ENCODE results near the gene TFF3. TPM values are rescaled to one million over a fixed set of nuclear protein-coding genes. Genes with fewer than 3 reads are reported as not detected.

Gene TFF3
- total RNA-seq, 1 donor from 2014 or later = 46.1 TPM

DNA sequence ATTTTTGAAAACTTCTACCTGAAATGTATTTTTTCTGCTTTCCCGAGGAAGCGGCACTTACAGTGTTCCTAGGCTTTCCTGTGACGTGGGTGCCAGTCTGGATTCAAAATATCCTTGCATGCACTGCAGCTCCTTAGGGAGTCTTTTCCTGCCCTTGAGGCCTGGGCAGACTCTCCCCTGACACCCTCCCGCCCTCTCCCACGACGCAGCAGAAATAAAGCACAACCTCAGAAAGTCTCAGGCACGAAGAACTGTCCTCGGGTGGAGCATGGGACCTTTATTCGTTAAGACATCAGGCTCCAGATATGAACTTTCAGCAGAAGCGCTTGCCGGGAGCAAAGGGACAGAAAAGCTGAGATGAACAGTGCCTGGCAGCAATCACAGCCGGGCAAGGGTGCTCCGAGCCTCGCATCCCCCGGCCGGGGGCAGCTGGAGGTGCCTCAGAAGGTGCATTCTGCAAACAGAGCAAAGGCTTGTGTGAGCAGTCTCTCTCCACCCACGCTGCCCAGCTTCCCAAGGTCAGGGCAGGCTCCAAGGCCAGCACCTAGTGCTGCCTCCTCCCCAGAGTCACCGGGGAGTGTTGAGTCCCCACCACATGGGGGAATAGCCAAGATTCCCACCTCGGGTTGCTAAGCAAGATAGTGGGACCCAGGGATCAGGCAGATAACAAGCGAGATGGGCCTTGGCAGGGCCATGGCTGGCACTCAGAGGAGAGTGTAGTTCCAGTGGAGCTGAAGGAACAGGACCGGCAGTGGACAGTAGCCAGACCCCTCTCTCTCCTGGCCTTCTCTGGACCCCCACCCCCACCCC lies 3.2 kb downstream of the TFF3 start:
- TF ChIP-seq, protein P1, sequence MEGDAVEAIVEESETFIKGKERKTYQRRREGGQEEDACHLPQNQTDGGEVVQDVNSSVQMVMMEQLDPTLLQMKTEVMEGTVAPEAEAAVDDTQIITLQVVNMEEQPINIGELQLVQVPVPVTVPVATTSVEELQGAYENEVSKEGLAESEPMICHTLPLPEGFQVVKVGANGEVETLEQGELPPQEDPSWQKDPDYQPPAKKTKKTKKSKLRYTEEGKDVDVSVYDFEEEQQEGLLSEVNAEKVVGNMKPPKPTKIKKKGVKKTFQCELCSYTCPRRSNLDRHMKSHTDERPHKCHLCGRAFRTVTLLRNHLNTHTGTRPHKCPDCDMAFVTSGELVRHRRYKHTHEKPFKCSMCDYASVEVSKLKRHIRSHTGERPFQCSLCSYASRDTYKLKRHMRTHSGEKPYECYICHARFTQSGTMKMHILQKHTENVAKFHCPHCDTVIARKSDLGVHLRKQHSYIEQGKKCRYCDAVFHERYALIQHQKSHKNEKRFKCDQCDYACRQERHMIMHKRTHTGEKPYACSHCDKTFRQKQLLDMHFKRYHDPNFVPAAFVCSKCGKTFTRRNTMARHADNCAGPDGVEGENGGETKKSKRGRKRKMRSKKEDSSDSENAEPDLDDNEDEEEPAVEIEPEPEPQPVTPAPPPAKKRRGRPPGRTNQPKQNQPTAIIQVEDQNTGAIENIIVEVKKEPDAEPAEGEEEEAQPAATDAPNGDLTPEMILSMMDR (IDR thresholded peaks at IDR 0.05) = no peak
- H3K4me1 Mint-ChIP-seq (ENCODE audit: unreplicated experiment) = peaks cover 64% of the 10 kb centered on the region
- no peaks in the 10 kb centered on the region for H3K36me3 Mint-ChIP-seq (ENCODE audit: unreplicated experiment)
- peak overlapping the region; percentile 18 for H3K27ac Mint-ChIP-seq (ENCODE audit: unreplicated experiment)
- H3K9me3 Mint-ChIP-seq (ENCODE audit: unreplicated experiment) = no peaks in the 10 kb centered on the region
- peaks cover under 1% of the 10 kb centered on the region for H3K27me3 Mint-ChIP-seq (ENCODE audit: unreplicated experiment)
- no peak overlapping the region for H3K4me3 Mint-ChIP-seq (ENCODE audit: unreplicated experiment)
- peak; percentile 79 for DNase-seq (ENCODE audit: extremely low spot score, unreplicated experiment)

DNA sequence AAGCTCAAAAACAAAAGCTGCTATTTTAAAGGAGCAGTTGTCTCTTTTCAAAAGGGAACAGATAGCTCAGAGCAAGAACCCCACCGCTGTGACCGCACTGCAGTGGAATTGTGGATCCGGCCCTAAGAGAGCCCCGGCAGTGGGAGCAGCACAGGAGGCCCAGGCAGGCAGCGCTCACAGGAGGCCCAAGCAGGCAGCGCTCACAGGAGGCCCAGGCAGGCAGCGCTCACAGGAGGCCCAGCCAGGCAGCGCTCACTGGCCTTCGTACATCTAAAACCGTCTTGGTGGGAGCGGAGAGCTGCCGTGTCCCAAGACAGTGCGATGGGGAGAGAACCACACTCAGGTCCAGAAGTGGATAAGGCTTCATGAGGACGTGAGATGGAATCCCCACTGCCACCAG lies 4.0 kb downstream of the TFF3 start:
- H3K27me3 Mint-ChIP-seq (ENCODE audit: unreplicated experiment) = peaks cover 3% of the 10 kb centered on the region
- no peak overlapping the region for H3K4me3 Mint-ChIP-seq (ENCODE audit: unreplicated experiment)
- H3K4me1 Mint-ChIP-seq (ENCODE audit: unreplicated experiment) = peaks cover 58% of the 10 kb centered on the region
- no peaks in the 10 kb centered on the region for H3K36me3 Mint-ChIP-seq (ENCODE audit: unreplicated experiment)
- no peak overlapping the region for H3K27ac Mint-ChIP-seq (ENCODE audit: unreplicated experiment)
- TF ChIP-seq, protein P1 (IDR thresholded peaks at IDR 0.05) = no peak
- DNase-seq (ENCODE audit: extremely low spot score, unreplicated experiment) = no peak
- no peaks in the 10 kb centered on the region for H3K9me3 Mint-ChIP-seq (ENCODE audit: unreplicated experiment)

DNA sequence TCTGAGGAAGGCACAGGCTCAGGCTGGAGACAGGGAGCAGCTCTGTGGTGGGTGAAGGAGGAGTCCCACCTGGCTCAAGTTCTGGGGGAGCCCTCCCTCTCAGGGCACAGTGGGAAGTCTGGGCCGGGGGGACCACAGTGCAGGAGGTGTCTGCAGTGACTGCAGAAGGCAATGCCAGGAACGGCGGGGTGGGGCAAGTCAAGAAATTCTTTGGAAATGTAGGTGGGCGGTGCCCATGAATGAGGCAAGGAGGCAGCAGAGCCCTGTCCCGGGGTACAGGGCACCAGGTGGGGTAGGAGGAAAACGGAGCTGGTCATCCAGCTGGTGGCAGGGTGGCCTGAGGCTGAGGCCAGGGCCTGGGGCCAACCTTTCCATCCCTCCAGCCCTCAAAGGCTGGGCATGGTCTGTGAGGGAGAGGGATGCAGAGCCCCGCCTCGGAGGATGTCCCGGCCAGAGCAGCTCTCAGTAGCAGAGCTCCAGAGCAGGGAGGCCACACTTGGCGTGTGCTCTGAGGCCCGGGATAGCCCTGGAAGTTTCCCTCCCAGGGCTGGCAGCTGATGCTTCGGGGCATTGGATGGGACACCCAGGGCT lies 4.7 kb downstream of the TFF3 start:
- no peak for DNase-seq (ENCODE audit: extremely low spot score, unreplicated experiment)
- TF ChIP-seq, protein P1 (IDR thresholded peaks at IDR 0.05) = no peak

DNA sequence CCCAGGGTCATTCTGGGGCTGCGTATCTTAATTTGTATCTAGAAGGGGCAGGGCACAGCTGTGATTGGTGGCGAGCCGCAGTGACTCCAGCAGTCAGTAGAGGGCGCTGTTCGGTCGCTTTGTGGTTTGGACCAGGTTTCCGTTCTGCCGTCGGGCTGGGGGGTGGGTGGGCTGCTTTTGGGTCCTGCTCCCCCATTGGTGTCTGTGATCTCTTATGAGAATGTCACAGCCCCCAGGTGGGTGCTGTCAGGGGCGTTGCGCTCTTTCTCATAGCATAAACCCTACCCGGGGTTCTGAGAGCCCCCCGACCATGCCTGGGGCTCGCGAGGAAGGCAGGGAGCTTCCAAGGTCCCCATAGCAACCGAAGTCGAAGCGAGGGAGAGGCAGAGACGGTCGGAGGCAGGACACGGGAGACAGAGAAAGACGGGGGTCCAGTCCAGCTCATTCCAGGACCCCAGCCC lies 5.4 kb downstream of the TFF3 start:
- Mint-ChIP-seq H3K9me3 (ENCODE audit: unreplicated experiment) (no peaks in the 10 kb centered on the region), H3K27ac (ENCODE audit: unreplicated experiment) (no peak overlapping the region), H3K27me3 (ENCODE audit: unreplicated experiment) (peaks cover 9% of the 10 kb centered on the region), H3K36me3 (ENCODE audit: unreplicated experiment) (no peaks in the 10 kb centered on the region), H3K4me1 (ENCODE audit: unreplicated experiment) (peaks cover 44% of the 10 kb centered on the region), H3K4me3 (ENCODE audit: unreplicated experiment) (no peak overlapping the region)
- TF ChIP-seq, protein P1 (IDR thresholded peaks at IDR 0.05) = peak; percentile 83
- no peak for DNase-seq (ENCODE audit: extremely low spot score, unreplicated experiment)

More for the DNA sequence above, 4.7 kb downstream of the TFF3 start:
- Mint-ChIP-seq H3K27ac (ENCODE audit: unreplicated experiment) (no peak overlapping the region), H3K4me1 (ENCODE audit: unreplicated experiment) (peaks cover 51% of the 10 kb centered on the region), H3K27me3 (ENCODE audit: unreplicated experiment) (peaks cover 9% of the 10 kb centered on the region), H3K4me3 (ENCODE audit: unreplicated experiment) (no peak overlapping the region), H3K36me3 (ENCODE audit: unreplicated experiment) (no peaks in the 10 kb centered on the region), H3K9me3 (ENCODE audit: unreplicated experiment) (no peaks in the 10 kb centered on the region)
